ENCODE results near the gene MAP3K7.
A peak's percentile ranks its signal among the peaks of the same experiment; 100 is the strongest.
"Not testable (repeated sequence)": the region's sequence is repeated elsewhere in the genome, so short reads cannot be mapped to it uniquely, and the experiment has no call there.

Gene MAP3K7

DNA sequence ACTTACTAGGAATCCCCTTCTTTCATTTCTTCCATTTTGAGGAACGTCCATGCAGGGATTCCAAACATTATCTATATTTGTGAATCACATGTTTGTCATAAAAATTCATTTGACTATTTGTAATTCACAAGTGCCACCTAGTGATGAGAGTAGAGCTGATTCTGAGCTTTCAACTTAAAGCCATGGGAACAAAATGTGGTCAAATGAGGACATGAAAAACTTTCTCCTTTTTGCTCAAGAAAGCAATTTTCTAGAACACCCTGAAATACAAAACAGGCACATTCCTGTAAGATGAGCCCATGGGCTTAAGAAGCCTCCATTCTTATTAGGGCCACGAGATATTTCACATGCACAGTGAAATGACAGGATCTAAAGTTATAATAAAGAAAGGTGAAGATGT is 12.3 kb downstream of the MAP3K7 start:
- TF ChIP-seq, protein P1, sequence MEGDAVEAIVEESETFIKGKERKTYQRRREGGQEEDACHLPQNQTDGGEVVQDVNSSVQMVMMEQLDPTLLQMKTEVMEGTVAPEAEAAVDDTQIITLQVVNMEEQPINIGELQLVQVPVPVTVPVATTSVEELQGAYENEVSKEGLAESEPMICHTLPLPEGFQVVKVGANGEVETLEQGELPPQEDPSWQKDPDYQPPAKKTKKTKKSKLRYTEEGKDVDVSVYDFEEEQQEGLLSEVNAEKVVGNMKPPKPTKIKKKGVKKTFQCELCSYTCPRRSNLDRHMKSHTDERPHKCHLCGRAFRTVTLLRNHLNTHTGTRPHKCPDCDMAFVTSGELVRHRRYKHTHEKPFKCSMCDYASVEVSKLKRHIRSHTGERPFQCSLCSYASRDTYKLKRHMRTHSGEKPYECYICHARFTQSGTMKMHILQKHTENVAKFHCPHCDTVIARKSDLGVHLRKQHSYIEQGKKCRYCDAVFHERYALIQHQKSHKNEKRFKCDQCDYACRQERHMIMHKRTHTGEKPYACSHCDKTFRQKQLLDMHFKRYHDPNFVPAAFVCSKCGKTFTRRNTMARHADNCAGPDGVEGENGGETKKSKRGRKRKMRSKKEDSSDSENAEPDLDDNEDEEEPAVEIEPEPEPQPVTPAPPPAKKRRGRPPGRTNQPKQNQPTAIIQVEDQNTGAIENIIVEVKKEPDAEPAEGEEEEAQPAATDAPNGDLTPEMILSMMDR (conservative IDR thresholded peaks at IDR 0.05): peak; percentile 48
- no peak overlapping the region for H3K27ac ChIP-seq

DNA sequence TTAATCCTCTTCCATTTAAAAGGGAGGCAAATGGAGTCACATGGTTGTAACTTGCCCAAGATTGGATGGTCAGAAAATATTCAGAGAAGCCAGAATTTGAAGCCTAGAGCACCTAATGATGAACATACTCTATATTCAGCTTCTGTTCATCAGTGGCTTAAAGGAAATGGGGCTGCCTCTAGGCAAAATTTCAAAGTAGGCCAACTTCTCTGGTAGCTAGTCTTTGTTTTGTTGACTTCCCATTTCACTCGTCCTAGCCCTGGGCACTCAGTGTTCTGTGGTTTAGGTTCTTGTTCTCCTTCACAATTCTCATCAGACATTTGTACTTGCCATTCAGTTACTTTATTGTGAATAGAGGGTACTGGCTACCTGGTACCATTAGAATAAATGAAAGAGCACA is 13.2 kb downstream of the MAP3K7 start:
- TF ChIP-seq, protein P1 (conservative IDR thresholded peaks at IDR 0.05): no peak
- H3K27ac ChIP-seq: no peak overlapping the region

DNA sequence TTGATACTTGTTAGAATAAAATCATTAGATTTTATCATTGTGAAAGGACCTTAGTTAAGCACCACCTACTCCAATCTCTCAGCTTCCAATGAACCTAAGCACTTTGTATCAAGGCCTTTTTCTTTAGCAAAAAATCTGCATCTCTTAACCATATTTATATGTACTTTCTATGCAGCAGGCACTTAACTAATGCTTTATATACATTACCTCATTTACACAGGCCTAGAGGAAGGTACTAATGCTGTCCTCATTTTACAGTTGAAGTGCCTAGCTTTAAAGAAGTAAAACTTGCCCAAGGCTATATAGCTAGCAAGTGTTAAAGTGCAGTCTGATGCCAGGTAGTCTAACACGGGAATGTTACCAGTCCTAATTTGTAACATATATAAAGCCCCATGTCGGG is 14.0 kb downstream of the MAP3K7 start:
- H3K27ac ChIP-seq: no peak overlapping the region
- TF ChIP-seq, protein P1 (conservative IDR thresholded peaks at IDR 0.05): no peak

DNA sequence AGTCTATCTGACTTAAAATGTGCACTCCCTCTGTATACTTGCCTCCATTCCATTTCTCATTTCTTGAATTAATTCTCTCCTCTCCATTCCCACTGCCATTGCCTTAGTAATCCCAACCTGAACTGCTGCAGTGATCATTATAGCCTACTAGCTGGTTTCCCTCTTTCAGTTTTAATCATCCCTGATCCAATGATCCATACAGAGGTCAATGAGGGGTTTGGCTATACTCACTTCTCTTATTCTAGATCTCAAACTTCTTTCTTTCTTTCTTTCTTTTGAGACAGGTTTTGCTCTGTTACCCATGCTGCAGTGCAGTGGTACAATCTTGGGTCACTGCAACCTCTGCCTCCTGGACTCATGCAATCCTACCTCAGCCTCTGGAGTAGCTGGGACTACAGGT is 17.6 kb downstream of the MAP3K7 start:
- TF ChIP-seq, protein P1 (conservative IDR thresholded peaks at IDR 0.05): no peak
- no peak overlapping the region for H3K27ac ChIP-seq

DNA sequence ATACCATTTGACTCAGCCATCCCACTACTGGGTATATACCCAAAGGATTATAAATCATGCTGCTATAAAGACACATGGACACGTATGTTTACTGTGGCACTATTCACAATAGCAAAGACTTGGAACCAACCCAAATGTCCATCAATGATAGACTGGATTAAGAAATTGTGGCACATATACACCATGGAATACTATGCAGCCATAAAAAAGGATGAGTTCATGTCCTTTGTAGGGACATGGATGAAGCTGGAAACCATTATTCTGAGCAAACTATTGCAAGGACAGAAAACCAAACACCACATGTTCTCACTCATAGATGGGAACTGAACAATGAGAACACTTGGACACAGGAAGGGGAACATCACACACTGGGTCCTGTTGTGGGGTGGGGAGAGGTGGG is 19.2 kb downstream of the MAP3K7 start:
- H3K27ac ChIP-seq: not testable (repeated sequence)

DNA sequence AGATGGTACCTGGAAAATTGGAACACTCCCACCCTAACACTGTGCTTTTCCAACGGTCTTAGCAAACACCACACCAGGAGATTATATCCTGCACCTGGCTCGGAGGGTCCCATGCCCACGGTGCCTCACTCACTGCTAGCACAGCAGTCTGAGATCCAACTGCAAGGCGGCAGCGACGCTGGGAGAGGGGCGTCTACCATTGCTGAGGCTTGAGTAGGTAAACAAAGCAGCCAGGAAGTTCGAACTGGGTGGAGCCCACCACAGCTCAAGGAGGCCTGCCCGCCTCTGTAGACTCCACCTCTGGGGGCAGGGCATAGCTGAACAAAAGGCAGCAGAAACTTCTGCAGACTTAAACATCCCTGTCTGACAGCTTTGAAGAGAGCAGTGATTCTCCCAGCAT is 24.5 kb downstream of the MAP3K7 start:
- H3K27ac ChIP-seq: not testable (repeated sequence)

DNA sequence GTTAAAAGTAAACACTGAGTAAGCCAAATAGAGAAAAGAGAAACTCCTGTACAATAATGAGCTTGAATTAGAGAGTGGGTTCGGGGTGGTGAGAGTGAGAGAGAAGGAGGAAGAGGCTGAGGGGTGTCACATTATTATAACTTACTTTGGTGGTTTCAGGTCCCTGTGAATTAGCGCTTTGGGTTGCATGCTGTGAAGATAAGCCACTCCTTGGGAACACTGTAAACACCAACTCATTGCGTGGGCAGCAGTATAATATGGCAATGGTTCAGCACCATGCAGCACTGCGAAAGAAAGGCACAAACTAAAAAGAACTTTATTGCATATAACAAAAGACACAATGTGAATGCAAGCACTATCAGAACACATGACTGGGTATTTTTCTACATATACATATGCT is 26.9 kb downstream of the MAP3K7 start:
- TF ChIP-seq, protein P1 (conservative IDR thresholded peaks at IDR 0.05): no peak
- no peak overlapping the region for H3K27ac ChIP-seq

DNA sequence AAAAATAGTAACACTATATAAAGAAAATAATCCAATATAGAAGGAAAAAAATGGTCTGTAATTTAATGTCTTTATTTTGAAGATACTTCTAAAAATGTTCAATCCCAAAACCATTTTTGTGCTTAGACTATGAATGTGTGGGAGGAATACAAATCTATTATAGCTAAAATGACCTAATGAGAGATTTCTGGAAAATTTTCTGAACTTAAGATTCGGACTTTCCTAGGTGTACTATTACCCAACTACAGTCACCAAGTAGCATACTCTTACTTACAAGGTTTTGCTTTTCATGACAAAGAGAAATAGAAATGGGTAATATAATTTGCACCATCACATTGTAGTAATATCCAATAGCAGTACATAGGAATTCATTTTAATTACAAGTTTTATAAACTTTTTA is 29.9 kb downstream of the MAP3K7 start:
- TF ChIP-seq, protein P1 (conservative IDR thresholded peaks at IDR 0.05): no peak

DNA sequence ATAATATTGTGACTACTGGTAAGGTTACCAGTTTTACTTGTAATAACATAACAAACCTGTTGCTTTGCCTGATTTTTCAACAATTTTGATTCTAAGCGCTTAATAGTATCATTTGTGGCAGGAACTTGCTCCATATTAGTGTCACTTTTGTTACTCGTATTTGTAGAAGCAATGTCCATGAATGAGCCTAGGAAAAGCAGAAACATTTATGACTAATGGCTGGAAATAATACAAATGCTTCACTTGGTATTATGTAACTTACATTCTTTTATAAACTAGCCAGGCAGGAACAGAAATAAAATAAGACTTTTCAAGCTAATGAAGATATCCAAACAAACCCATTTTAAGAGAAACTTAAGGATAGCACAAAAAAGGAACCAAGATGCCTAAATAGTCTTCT is 38.9 kb downstream of the MAP3K7 start:
- TF ChIP-seq, protein P1 (conservative IDR thresholded peaks at IDR 0.05): no peak
- H3K27ac ChIP-seq: no peak overlapping the region

More for the DNA sequence above, 29.9 kb downstream of the MAP3K7 start:
- no peak overlapping the region for H3K27ac ChIP-seq
